HG03159 (cell line): ENCODE measurements around the gene RNF144B.
"Not testable (repeated sequence)": the region's sequence is repeated elsewhere in the genome, so short reads cannot be mapped to it uniquely, and the experiment has no call there.

Experiments
- ATAC-seq: cut with Tn5 transposase; IDR thresholded peaks from one replicate; pipeline ENCODE4 v1.9.1; 2021; ENCODE audit warnings: mild to moderate bottlenecking, moderate library complexity; ENCODE audit not compliant: unreplicated experiment

RNF144B gene

GRCh38 chr6:18371010-18371409 is 16.1 kb upstream of the RNF144B start:
- no peak for ATAC-seq

- ATAC-seq, result no peak
Observed at GRCh38 chr6:18371656-18372055, 15.5 kb upstream of the RNF144B start.

DNA sequence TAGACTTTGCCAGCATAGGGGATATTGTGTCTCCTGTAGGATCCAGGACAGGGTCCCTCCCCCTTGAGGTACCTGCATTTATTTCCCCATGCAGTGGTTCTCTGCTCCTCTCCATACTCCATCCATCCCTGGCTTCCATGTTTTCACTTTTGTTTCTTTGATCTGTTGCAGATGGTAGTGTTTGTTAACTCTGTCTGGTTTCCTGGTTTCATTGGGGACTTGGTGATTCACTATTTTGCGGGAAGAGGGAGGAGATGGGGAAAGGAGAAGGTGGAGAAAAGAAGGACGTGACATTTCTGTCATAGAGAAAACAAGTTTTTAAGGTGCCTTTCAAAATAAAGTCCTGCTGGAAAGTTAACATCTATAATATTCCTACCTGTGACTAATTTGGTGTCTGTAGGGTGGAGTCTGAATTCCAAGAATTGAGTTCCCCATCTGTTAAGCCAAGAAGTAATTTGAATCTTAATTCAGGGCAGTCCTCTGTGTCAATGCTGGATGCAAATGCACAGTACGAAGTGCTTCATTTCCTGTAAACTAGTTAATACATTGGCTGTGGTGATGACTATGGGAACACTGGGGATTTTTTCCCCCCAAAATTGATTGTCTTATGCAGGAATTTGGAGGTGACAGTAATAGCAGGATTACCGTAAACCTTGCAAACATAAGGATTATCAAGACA is 6.9 kb upstream of the RNF144B start:
- ATAC-seq, result no peak

- ATAC-seq, result no peak
Observed at GRCh38 chr6:18380851-18381250, 6.3 kb upstream of the RNF144B start.

DNA sequence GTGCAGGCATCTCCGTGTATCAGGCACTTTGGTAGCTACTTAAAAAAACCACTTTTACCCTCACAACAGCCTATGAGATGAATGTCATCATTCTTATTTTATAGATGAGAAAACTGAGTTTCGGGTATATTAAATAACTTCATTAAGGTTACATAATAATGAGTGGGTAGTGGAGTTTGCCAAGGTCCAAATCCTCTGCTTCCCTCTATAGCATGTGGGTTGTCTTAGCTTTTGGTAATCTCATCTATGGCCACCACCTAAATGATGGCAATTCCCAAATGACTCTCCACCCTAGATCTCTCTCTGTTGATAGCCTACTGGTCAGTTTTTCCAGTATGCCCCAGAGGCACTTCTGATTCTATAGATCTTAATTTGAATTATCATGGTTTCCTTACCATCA is 3.7 kb upstream of the RNF144B start:
- no peak for ATAC-seq

GRCh38 chr6:18384621-18385020 is 2.5 kb upstream of the RNF144B start:
- no peak for ATAC-seq

- ATAC-seq, result no peak
Observed at GRCh38 chr6:18386298-18386976, 713 bp upstream of the RNF144B start.

GRCh38 chr6:18388271-18388670 is 1.1 kb downstream of the RNF144B start:
- no peak for ATAC-seq

DNA sequence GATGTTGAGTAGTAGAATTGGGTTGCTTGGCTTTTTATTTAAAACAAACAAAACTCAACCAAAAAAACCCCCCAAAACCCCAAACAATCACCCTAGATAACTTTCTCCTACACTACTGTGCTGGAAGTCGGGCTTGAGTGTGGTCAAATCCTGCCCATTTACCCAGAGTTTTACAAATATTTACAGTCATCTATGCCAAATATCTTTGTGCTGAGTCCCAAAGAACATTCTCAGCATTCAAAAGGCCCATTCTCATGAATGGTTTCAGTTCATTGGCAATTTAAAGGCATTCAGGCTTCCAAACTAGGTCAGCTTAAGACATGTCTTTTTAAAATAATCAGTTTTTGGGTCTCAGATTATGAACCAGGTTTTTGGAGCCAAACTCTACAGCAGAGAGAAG is 1.8 kb downstream of the RNF144B start:
- ATAC-seq, result no peak

DNA sequence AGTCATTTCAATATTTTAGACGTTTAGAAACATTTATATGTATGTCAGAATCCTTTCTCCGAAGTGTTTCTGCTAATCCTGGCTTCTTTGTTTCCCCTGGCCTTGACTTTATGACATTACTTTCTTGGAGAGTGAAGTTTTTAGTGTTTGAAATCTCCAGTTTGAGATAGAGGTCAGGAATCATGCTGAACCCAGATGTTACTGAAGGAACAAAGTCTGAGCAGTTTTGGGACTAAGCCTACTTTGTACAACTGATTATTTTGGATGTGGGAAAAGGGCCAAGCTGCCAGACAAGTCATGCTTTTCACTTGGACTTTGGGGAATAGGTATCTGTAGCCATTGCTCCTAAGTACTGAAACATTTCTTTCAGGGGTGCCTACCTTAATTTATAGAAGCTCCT is 2.3 kb downstream of the RNF144B start:
- no peak for ATAC-seq

- no peak for ATAC-seq
Observed at GRCh38 chr6:18390476-18390875, 3.3 kb downstream of the RNF144B start.

GRCh38 chr6:18391023-18391422 is 3.9 kb downstream of the RNF144B start:
- ATAC-seq, result no peak

DNA sequence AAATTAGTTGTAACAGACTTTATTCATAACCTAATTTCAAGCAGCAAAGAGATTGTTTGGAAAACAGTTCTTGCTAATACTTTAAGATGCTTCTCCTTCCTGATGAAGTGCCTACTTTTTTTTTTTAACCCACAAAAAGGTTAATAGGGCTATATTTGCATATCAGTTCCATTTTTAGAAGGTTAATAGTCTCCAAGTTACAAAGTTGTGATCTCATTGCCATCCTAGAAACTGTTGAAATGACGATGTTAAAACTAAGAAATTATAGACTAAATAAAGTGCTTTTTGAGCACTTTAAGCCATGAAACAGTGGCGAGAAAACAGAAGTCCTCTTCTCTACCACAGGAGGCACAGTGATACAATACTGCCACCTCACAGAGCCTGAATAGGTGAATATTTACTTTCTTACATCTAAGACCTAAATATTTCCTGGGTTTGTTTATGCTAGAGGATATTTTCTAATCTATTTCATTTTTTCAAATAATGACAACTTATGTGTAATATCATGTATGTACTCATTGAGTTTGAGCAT is 5.3 kb downstream of the RNF144B start:
- no peak for ATAC-seq

- no peak for ATAC-seq
Observed at GRCh38 chr6:18393698-18394097, 6.5 kb downstream of the RNF144B start.

- ATAC-seq, result no peak
Observed at GRCh38 chr6:18395177-18395855, 8.2 kb downstream of the RNF144B start.

GRCh38 chr6:18395856-18396197 is 8.7 kb downstream of the RNF144B start:
- ATAC-seq, result no peak

- no peak for ATAC-seq
Observed at GRCh38 chr6:18397701-18398100, 10.6 kb downstream of the RNF144B start.

DNA sequence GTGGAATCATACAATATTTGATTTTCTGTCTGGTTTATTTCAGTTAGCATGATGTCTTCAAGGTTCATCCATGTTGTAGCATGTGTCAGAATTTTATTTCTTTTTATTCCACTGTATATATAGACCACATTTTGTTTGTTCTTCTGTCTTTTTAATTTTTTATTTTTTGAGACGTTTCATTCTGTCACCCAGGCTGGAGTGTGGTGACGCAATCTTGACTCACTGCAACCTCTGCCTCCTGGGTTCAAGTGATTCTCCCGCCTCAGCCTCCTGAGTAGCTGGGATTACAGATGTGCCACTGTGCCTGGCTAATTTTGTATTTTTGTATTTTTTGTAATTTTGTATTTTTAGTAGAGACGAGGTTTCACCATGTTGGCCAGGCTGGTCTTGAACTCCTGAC is 11.1 kb downstream of the RNF144B start:
- not testable (repeated sequence) for ATAC-seq

GRCh38 chr6:18400831-18401446 is 13.8 kb downstream of the RNF144B start:
- peak; percentile 89 for ATAC-seq

DNA sequence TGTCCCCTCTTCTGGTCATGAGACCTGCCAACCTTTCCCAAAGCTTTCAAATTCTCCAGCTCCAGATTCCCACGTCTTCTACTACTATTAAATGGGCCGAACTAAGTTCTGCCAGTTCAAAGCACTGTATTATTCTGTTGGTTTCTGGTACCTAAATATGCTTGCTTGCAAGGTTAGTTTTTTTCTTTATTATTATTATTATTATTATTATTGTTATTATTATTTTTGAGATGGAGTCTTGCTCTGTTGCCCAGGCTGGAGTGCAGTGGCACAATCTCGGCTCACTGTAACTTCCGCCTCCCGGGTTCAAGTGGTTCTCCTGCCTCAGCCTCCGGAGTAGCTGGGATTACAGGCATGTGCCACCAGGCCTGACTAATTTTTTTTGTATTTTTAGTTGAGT is 17.8 kb downstream of the RNF144B start:
- ATAC-seq, result not testable (repeated sequence)

DNA sequence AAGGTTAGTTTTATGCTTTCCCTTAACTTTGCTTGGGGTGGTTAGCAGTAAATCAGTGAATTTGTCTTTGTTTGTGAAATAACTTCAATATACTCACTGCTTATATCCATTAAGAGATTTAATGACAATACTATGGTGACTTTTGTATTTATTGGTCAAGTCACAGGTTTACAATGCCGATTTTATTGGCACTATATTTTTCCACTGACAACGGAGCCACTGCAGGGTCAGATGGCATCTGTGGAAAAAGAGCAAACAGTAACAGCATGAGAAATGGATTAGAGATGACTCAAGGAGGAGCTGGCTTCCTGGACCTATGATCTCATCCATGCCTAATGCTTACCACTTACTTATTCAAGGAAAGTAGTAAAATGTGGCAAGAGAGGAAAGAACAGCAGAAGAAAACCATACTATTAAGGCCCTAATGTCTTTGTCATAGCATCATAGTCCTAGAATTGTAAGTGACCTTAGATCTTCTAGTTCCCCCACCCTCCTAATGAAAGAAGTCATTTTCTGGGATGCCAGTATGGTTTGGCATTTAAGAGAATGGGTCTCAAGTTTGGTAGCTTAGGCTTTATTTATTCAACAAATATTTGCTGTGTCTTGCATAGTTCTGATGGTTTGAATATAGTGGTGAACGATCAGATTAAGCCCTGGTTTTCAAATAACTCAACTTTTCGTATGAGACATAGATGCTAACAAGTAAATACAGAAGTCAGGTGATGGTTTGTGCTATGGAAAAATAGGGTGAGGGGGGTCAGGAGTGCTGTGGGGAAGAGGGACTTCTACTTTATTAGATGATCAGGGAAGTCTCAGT is 18.5 kb downstream of the RNF144B start:
- ATAC-seq, result no peak
